Transverse colon (tissue), 4 donors: ENCODE measurements around the gene SMIM17. TPM values are rescaled to one million over a fixed set of nuclear protein-coding genes. Genes with fewer than 3 reads are reported as not detected.

ENCODE experiments used
- DNase-seq: peaks from one replicate; pipeline ENCODE4 v3.0.0-alpha.2; 2019
- H3K27ac ChIP-seq, 4 donors: fragments of 200-600 bp; sonication (generic); 2 replicates each; pipeline ENCODE4 v1.5.1; 2016 to 2018; ENCODE audit warnings: inconsistent platforms in 4 of 4
- H3K27me3 ChIP-seq: fragments of 200-600 bp; sonication (generic); 2 replicates; pipeline ENCODE4 v1.5.1; 2017; ENCODE audit warnings: inconsistent platforms
- H3K36me3 ChIP-seq, 4 donors: fragments of 200-600 bp; sonication (generic); 2 replicates each; pipeline ENCODE4 v1.5.1; 2017 to 2019; ENCODE audit warnings: inconsistent platforms in 4 of 4
- H3K4me1 ChIP-seq, 4 donors: fragments of 200-600 bp; sonication (generic); 2 replicates each; pipeline ENCODE4 v1.5.1; 2017 to 2020; ENCODE audit warnings: inconsistent platforms in 4 of 4
- H3K4me3 ChIP-seq, 4 donors: fragments of 200-600 bp; sonication (generic); 1 replicate in 1 of 4; 2 replicates in 3 of 4; pipeline versions ENCODE4 v1.5.1 to v1.6.1; 2017 to 2019; ENCODE audit warnings: inconsistent platforms in 4 of 4
- H3K9me3 ChIP-seq, 2 donors: fragments of 200-600 bp; sonication (generic); 2 replicates each; pipeline ENCODE4 v1.5.1; 2017 to 2019; ENCODE audit warnings: inconsistent platforms in 2 of 2
- EP300 ChIP-seq: sonication (generic); formaldehyde crosslinking; IDR thresholded peaks from one replicate; pipeline ENCODE4 v1.6.1; 2017; ENCODE audit warnings: antibody characterized with exemption, low read depth
- POLR2A ChIP-seq: fragments of 450-650 bp; IDR thresholded peaks from one replicate; pipeline ENCODE4 v1.6.1; 2016; ENCODE audit warnings: antibody characterized with exemption, mild to moderate bottlenecking, moderate library complexity
- POLR2AphosphoS5 ChIP-seq, 3 donors: sonication (generic); formaldehyde crosslinking; IDR thresholded peaks; one replicate each; pipeline ENCODE4 v1.6.1; 2016; ENCODE audit warnings: antibody characterized with exemption in 3 of 3
- WGBS, 2 donors: methylation state at CpG; one replicate each; pipeline ENCODE4 v1.1.5; 2018; ENCODE audit warnings: low coverage in 1 of 2; 5-methylcytosine and 5-hydroxymethylcytosine counted together
- in situ Hi-C, 4 donors: fragments of 200-750 bp; cut with MboI; loops; one replicate each; pipeline versions ENCODE4 v1.15.0 to v1.15.1; 2017; ENCODE audit warnings: low sequenced_read_pairs in 3 of 4, low pct_ligation_motif_present in 1 of 4, low pct_unique_long_range_greater_than_20kb in 1 of 4
- intact Hi-C: fragments of 100-400 bp; cut with DNase I; formaldehyde crosslinking; loops from one replicate; pipeline ENCODE4 v1.15.1; 2023; ENCODE audit warnings: low total_unique reads
- total RNA-seq, 4 donors: library from RNA; depleted of rRNA; stranded (reverse); fragments of >200 nt; gene quantifications; one replicate each; pipeline ENCODE4 v1.1.0, GENCODE V29; 2016
- TF ChIP-seq, protein P1 (sequence below), 5 experiments: fragments of 200-600 bp in 3 of 5; fragments of 450-650 bp in 2 of 5; sonication (generic) in 3 of 5; IDR thresholded peaks; 1 replicate in 2 of 5; 2 replicates in 3 of 5; pipeline ENCODE4 v1.5.1; 2016 to 2017; ENCODE audit warnings: antibody characterized with exemption in 5 of 5, inconsistent platforms in 3 of 5, mild to moderate bottlenecking in 2 of 5, moderate library complexity in 1 of 5

Gene SMIM17
- total RNA-seq, 4 donors from 2014 or later, result not detected

DNA sequence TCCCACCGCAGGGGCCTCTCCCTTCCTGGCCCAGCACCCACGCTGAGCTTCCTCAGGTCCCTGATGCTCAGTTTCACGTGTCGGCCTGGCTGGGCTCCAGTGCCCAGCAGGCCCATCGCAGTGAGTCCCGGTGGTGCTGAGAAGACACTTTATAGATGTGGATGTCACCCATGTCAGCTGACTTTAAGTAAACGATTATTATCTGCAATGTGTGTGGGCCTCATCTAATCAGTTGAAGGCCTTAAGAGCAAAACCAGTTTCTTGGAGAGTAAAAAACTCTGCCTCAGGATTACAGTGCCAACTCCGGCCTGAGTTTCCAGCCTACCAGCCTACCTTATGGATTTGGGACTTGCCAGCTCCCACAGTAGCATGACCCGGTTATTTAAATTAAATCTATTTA, 17.3 kb upstream of the SMIM17 start:
- intact Hi-C loops (no loop called here), in situ Hi-C loops (no loop called here)
- DNase-seq, result no peak
- WGBS, 2 donors, result 95 to 100% methylated on average over 2 to 9 of the region's 9 CpGs
- no peaks in the 10 kb centered on the region for H3K4me1 ChIP-seq
- peaks cover 39 to 51% of the 10 kb centered on the region in 2 donors for H3K9me3 ChIP-seq
- H3K36me3 ChIP-seq, result peaks cover 0 to 32% (median 15%) of the 10 kb centered on the region in 4 donors
- TF ChIP-seq EP300 (no peak), POLR2AphosphoS5 (IDR thresholded peaks at IDR 0.05) (no peak), POLR2A (no peak)
- TF ChIP-seq, protein P1, sequence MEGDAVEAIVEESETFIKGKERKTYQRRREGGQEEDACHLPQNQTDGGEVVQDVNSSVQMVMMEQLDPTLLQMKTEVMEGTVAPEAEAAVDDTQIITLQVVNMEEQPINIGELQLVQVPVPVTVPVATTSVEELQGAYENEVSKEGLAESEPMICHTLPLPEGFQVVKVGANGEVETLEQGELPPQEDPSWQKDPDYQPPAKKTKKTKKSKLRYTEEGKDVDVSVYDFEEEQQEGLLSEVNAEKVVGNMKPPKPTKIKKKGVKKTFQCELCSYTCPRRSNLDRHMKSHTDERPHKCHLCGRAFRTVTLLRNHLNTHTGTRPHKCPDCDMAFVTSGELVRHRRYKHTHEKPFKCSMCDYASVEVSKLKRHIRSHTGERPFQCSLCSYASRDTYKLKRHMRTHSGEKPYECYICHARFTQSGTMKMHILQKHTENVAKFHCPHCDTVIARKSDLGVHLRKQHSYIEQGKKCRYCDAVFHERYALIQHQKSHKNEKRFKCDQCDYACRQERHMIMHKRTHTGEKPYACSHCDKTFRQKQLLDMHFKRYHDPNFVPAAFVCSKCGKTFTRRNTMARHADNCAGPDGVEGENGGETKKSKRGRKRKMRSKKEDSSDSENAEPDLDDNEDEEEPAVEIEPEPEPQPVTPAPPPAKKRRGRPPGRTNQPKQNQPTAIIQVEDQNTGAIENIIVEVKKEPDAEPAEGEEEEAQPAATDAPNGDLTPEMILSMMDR (IDR thresholded peaks at IDR 0.05), result no peak
- no peak overlapping the region for H3K4me3 ChIP-seq
- H3K27ac ChIP-seq, result no peak overlapping the region
- H3K27me3 ChIP-seq, result no peaks in the 10 kb centered on the region

DNA sequence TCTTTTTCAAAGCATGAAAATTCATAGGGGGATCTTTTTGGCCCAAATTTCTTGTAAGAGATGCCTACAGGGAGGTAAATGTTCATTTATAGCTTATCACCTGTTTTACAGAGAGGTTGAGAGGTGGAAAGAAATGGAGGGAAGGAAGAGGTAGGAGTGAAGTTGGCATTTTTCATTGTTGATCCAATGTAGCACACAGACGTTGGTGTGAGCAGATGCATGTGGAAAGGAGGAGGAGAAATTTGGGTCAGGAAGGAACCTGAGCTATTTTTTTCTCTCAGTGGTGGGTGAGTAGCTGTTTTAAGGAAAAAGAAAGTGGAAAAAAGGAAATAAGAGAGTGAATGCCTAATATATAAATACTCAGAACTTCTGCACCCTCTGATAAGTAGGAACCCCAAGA, 9.9 kb upstream of the SMIM17 start:
- WGBS, 2 donors, result 8 to 26% methylated on average over 1 of the region's 1 CpG
- no peak for TF ChIP-seq EP300
- no peak for TF ChIP-seq POLR2A
- TF ChIP-seq, protein P1 (IDR thresholded peaks at IDR 0.05), result no peak
- TF ChIP-seq POLR2AphosphoS5 (IDR thresholded peaks at IDR 0.05), result no peak
- no peaks in the 10 kb centered on the region for H3K27me3 ChIP-seq
- no peak overlapping the region for H3K4me3 ChIP-seq
- no peaks in the 10 kb centered on the region for H3K4me1 ChIP-seq
- H3K27ac ChIP-seq, result no peak overlapping the region
- in situ Hi-C loops (no loop called here), intact Hi-C loops (no loop called here)
- DNase-seq, result no peak
- H3K9me3 ChIP-seq, result peaks cover 35 to 37% of the 10 kb centered on the region in 2 donors
- H3K36me3 ChIP-seq, result no peaks in the 10 kb centered on the region

DNA sequence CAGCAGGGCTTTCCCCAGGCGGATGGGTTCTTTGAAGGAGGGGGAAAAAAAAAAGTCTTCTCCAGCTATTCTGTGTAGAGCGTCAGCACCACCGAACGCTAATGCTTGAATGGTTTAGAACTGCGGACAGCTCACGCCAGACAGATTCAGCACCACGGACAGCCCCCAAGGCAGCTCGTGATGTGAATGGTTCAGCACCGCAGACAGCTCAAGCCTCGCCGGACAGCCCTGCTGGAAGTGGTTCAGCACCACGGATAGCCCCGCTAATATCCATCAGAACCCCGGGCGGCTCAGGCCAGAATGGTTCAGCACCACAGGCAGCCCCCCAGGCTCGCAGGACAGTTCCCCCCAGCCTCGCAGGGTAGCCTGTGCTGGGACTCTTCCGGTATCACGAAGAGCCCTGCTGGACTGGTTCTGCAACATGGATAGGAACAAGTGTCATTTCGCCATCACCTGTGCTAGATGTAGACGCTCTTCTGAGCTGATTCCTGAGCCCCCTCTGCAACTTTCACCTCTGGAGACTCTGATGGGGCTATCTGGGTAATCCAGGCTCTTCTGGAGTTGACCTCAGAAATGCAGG, 4.9 kb upstream of the SMIM17 start:
- Histone ChIP-seq H3K27me3 (peaks cover 5% of the 10 kb centered on the region), H3K27ac (no peak overlapping the region), H3K9me3 (peaks cover 16 to 20% of the 10 kb centered on the region in 2 donors), H3K36me3 (no peaks in the 10 kb centered on the region), H3K4me3 (no peak overlapping the region), H3K4me1 (no peaks in the 10 kb centered on the region)
- TF ChIP-seq, protein P1 (IDR thresholded peaks at IDR 0.05), result no peak
- no peak for TF ChIP-seq POLR2A
- TF ChIP-seq EP300, result no peak
- TF ChIP-seq POLR2AphosphoS5 (IDR thresholded peaks at IDR 0.05), result no peak
- intact Hi-C loops (no loop called here), in situ Hi-C loops (no loop called here)
- no peak for DNase-seq
- 20 to 30% methylated on average over 1 to 20 of the region's 21 CpGs for WGBS, 2 donors

DNA sequence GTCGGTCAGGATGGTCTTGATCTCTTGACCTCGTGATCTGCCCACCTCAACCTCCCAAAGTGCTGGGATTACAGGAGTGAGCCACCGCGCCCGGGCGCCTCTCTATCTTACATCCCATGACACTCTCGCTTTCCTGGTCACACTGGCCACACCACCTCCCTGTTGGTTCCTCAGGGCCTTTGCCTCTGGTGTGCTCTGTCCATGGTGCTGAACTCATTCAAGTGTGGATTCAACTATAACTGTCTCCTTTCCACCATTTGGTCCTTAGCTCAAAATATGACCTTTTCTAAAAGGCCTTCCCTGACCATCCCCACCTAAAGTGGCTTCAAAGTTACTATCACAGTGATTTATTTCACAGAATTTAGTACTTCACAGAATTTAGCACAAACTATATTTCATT, 3.7 kb upstream of the SMIM17 start:
- in situ Hi-C loops (no loop called here), intact Hi-C loops (no loop called here)
- Histone ChIP-seq H3K36me3 (no peaks in the 10 kb centered on the region), H3K27me3 (peaks cover 13% of the 10 kb centered on the region), H3K4me1 (no peaks in the 10 kb centered on the region), H3K4me3 (no peak overlapping the region), H3K27ac (no peak overlapping the region), H3K9me3 (peaks cover 9 to 15% of the 10 kb centered on the region in 2 donors)
- WGBS, 2 donors, result 63% methylated on average over 7 of the region's 7 CpGs; no CpG with 5 or more reads in 1 of the 2 donors
- no peak for DNase-seq
- TF ChIP-seq POLR2A (no peak), EP300 (no peak), POLR2AphosphoS5 (IDR thresholded peaks at IDR 0.05) (no peak)
- TF ChIP-seq, protein P1 (IDR thresholded peaks at IDR 0.05), result no peak
